ENCODE data around the gene RBM4.
A peak's percentile ranks its signal among the peaks of the same experiment; 100 is the strongest.

The RBM4 gene

GRCh38 chr11:66691311-66691980 lies 52.9 kb downstream of the RBM4 start:
- DNase-seq = no peak

GRCh38 chr11:66692446-66692845 lies 53.9 kb downstream of the RBM4 start:
- no peak for DNase-seq

GRCh38 chr11:66692871-66693331 lies 54.4 kb downstream of the RBM4 start:
- no peak for DNase-seq

- no peak for DNase-seq
Observed at GRCh38 chr11:66693356-66694055, 55.0 kb downstream of the RBM4 start.

GRCh38 chr11:66694056-66694410 lies 55.5 kb downstream of the RBM4 start:
- no peak for DNase-seq

GRCh38 chr11:66694732-66695207 lies 56.3 kb downstream of the RBM4 start:
- DNase-seq = peak; percentile 91
